Chondrocyte (in vitro differentiated cells): ENCODE data around the gene COL4A3. TPM values are rescaled to one million over a fixed set of nuclear protein-coding genes. Genes with fewer than 3 reads are reported as not detected.
"Not testable (repeated sequence)": the region's sequence is repeated elsewhere in the genome, so short reads cannot be mapped to it uniquely, and the experiment has no call there.

Experiments used
- DNase-seq: peaks from one replicate; pipeline ENCODE4 v3.0.0; 2021; ENCODE audit warnings: mixed read lengths, low spot score
- H3K27ac Mint-ChIP-seq: one replicate; pipeline ENCODE4 v1.8.0; 2021; ENCODE audit warnings: mild to moderate bottlenecking, moderate library complexity, mixed read lengths; ENCODE audit not compliant: unreplicated experiment
- H3K27me3 Mint-ChIP-seq: 2 replicates; pipeline ENCODE4 v1.8.0; 2021; ENCODE audit warnings: low read depth, mixed read lengths
- H3K36me3 Mint-ChIP-seq: 2 replicates; pipeline ENCODE4 v1.8.0; 2021; ENCODE audit warnings: low read depth, mixed read lengths
- H3K4me1 Mint-ChIP-seq: 2 replicates; pipeline ENCODE4 v1.8.0; 2021; ENCODE audit warnings: low read depth, mild to moderate bottlenecking, mixed read lengths
- H3K4me3 Mint-ChIP-seq: one replicate; pipeline ENCODE4 v1.8.0; 2021; ENCODE audit warnings: mild to moderate bottlenecking, moderate library complexity, mixed read lengths; ENCODE audit not compliant: unreplicated experiment
- H3K9me3 Mint-ChIP-seq: 2 replicates; pipeline ENCODE4 v1.8.0; 2021; ENCODE audit warnings: low read depth, mixed read lengths
- total RNA-seq: library from RNA; stranded (reverse); gene quantifications from 3 replicates; pipeline ENCODE4 v1.2.1, GENCODE V29; 2021
- TF ChIP-seq, protein P1 (sequence below): fragments of 200-600 bp; sonication (generic); IDR thresholded peaks from 2 replicates; pipeline ENCODE4 v1.5.0; 2021; ENCODE audit warnings: antibody characterized with exemption, mild to moderate bottlenecking, moderate library complexity

COL4A3 gene
- total RNA-seq, 1 donor from 2014 or later = 1.2 TPM

DNA sequence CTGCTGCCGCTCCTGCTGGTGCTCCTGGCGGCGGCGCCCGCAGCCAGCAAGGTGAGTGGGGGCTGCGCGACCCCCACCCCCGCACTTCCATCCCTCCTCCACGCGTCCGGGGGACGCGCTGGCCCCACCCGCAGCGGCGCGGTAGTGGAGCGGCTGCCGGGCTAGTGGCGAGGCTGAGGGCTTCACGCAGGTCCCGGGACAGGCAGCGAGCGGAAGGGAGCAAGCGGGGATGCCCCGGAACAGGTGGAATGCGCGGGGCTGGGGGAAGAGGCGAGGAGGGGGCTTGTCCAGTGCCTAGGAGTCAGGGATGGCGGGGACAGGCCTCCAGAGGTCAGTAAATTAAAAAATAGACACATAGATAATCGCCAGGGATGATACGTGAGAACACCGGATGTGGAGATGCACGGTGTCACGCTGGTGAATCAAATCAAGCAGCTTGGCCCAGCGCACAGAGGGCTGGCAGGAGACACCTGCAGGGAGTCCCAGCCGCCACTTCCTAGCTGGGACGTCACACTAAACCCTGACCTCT is 403 bp downstream of the COL4A3 start:
- TF ChIP-seq, protein P1, sequence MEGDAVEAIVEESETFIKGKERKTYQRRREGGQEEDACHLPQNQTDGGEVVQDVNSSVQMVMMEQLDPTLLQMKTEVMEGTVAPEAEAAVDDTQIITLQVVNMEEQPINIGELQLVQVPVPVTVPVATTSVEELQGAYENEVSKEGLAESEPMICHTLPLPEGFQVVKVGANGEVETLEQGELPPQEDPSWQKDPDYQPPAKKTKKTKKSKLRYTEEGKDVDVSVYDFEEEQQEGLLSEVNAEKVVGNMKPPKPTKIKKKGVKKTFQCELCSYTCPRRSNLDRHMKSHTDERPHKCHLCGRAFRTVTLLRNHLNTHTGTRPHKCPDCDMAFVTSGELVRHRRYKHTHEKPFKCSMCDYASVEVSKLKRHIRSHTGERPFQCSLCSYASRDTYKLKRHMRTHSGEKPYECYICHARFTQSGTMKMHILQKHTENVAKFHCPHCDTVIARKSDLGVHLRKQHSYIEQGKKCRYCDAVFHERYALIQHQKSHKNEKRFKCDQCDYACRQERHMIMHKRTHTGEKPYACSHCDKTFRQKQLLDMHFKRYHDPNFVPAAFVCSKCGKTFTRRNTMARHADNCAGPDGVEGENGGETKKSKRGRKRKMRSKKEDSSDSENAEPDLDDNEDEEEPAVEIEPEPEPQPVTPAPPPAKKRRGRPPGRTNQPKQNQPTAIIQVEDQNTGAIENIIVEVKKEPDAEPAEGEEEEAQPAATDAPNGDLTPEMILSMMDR = no peak
- DNase-seq = no peak
- peak overlapping the region; percentile 76 for H3K4me3 Mint-ChIP-seq
- peaks cover 7% of the 10 kb centered on the region for H3K36me3 Mint-ChIP-seq
- peaks cover 18% of the 10 kb centered on the region for H3K9me3 Mint-ChIP-seq
- H3K27me3 Mint-ChIP-seq = no peaks in the 10 kb centered on the region
- H3K27ac Mint-ChIP-seq = no peak overlapping the region
- peaks cover 5% of the 10 kb centered on the region for H3K4me1 Mint-ChIP-seq

DNA sequence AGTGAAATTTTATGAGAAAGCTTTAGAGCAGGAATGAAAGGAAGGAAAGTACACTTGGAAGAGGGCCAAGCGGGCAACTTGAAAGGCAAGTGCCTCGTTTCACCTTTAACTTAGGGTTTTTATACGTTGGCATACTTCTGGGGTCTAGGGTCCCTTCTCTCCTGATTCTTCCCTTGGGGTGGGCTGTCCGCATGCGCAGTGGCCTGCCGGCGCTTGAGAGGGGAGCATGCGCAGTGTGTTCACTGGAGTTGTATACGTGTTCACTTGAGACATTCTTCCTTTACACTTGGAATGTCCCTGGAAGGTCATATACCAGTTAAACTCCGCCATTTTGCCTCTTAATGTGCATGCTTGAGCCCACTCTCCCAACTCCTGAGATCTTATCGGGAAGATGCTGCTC is 7.4 kb downstream of the COL4A3 start:
- H3K4me1 Mint-ChIP-seq, H3K4me3 Mint-ChIP-seq, H3K36me3 Mint-ChIP-seq, H3K27ac Mint-ChIP-seq, DNase-seq, H3K27me3 Mint-ChIP-seq: not testable (repeated sequence)
- H3K9me3 Mint-ChIP-seq = peaks cover 10% of the 10 kb centered on the region

DNA sequence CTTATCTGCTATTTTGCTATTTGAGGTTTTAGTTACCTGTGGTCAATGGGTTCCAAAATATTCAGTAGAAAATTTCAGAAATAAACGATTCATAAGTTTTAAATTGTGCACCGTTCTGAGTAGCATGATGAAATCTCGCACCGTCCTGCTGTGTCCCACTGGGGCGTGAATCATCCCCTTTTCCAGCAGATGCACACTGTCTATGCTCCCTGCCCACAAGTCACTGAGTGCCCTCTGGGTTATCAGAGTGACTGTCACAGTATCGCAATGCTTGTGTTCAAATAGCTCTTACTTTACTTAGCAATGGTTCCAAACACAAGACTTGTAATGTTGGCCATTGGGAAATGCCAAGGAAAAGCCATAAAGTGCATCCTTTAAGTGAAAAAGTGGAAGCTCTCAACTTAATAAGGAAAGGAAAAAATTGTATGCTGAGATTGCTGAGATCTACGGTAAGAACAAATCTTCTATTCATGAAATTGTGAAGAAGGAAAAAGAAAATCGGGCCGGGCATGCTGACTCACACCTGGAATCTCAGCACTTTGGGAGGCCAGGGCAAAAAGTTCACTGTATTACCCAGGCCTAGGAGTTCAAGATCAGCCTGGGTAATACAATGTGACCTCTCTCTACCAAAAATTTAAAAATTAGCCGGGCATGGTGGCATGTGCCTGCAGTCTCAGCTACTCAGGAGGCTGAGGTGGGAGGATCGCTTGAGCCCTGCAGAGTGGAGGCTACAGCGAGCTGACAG is 13.3 kb downstream of the COL4A3 start:
- TF ChIP-seq, protein P1 = no peak
- Mint-ChIP-seq H3K4me1 (peaks cover 18% of the 10 kb centered on the region), H3K9me3 (no peaks in the 10 kb centered on the region), H3K4me3 (no peak overlapping the region), H3K27ac (no peak overlapping the region), H3K36me3 (no peaks in the 10 kb centered on the region), H3K27me3 (no peaks in the 10 kb centered on the region)
- DNase-seq = no peak

DNA sequence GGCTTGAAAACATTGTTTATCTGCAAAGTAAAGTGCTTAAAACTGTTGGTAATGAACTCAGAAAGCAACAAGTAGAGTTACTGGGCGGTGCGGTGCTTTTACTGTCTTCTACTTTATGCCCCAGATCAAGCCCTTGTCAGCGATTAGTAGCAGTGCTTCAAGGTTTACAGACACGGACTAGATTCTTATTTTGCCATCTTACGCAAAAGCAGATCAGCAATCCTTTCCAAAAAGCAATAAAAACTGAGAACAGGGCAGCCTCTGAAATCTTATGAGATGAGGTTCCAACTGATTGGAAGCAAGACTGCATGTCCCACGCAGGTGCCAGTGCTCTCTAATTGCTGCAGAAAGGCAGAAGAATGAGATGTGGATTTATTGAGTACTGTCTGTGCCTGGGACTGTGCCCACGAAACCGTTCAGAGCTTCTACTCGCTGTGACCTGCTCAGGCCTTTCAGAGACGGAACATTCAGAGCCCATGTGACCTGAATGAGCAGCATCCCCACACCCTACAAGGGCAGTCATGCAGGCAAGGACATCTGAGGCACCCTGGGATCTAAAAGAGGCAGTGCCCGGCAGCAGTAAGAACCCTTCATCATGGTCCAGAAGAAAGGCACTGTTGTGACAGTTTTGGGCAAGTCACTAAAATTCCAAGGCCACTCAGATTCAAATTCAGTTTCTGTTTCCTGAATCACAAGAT is 15.7 kb downstream of the COL4A3 start:
- Mint-ChIP-seq H3K27me3 (no peaks in the 10 kb centered on the region), H3K27ac (peak overlapping the region; percentile 73), H3K36me3 (no peaks in the 10 kb centered on the region), H3K9me3 (peaks cover 2% of the 10 kb centered on the region), H3K4me1 (peaks cover 21% of the 10 kb centered on the region), H3K4me3 (no peak overlapping the region)
- TF ChIP-seq, protein P1 = no peak
- DNase-seq = no peak

DNA sequence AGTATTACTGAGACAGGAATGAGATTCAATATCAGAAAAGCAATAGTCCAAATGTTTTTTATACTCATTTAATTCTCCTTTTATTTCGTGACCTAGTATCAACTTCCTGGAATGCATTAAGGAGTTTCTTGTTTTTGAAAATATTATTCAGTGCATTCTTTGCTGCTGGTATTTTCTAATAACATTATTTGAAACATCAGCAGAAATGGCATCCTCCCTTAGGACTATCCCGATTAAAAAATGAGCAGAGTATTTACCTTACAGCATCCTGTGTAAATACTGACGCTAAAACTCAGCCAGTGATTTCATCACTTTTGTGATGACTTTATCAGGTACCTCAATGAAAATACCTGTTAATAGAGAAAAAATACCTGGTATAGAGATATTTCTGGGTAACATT is 16.3 kb downstream of the COL4A3 start:
- no peak for DNase-seq
- Mint-ChIP-seq H3K27ac (peak overlapping the region; percentile 73), H3K4me1 (peaks cover 21% of the 10 kb centered on the region), H3K36me3 (no peaks in the 10 kb centered on the region), H3K9me3 (peaks cover 2% of the 10 kb centered on the region), H3K27me3 (no peaks in the 10 kb centered on the region), H3K4me3 (no peak overlapping the region)
- TF ChIP-seq, protein P1 = no peak
